GM12891 (cell line): ENCODE data around the gene B3GALT4.

Experiments used
- POLR2A ChIP-seq: IDR thresholded peaks from 2 replicates; pipeline ENCODE4 v1.6.1; 2011; ENCODE audit warnings: low read depth, low read length, control low read depth
- POLR2AphosphoS5 ChIP-seq: IDR thresholded peaks from 2 replicates; pipeline ENCODE4 v1.6.1; 2011; ENCODE audit warnings: low read depth, low read length, control low read depth
- SPI1 ChIP-seq: IDR thresholded peaks from 2 replicates; pipeline ENCODE4 v1.6.1; 2011; ENCODE audit warnings: low read depth, low read length, control low read depth
- TAF1 ChIP-seq: IDR thresholded peaks from 2 replicates; pipeline ENCODE4 v1.6.1; 2011; ENCODE audit warnings: low read depth, low read length, control low read depth

- TF ChIP-seq POLR2A (no peak), SPI1 (no peak), POLR2AphosphoS5 (no peak), TAF1 (no peak)
Observed at GRCh38 chr6:33279257-33279695, 2.4 kb downstream of the B3GALT4 start.
